SK-N-SH treated with all-trans-retinoic acid at 6 μM for 48 hours (cell line): ENCODE measurements around the gene DIP2C.

Experiments used
- ATAC-seq: fragments of 200-7000 bp; cut with Tn5 transposase; 3 replicates; pipeline ENCODE4 v1.9.1; 2020; ENCODE audit warnings: mild to moderate bottlenecking, moderate library complexity
- ARNTL ChIP-seq: fragments of 450-650 bp; formaldehyde crosslinking; IDR thresholded peaks from 2 replicates; pipeline ENCODE4 v1.5.0; 2020; ENCODE audit warnings: low read depth, mild to moderate bottlenecking, moderate library complexity, borderline replicate concordance
- CREB5 ChIP-seq: fragments of 250-450 bp; sonication (Bioruptor Pico); IDR thresholded peaks from 2 replicates; pipeline ENCODE4 v1.5.1; 2020; ENCODE audit warnings: low read depth, mild to moderate bottlenecking, moderate library complexity
- CSRNP3 ChIP-seq: fragments of 250-450 bp; sonication (Bioruptor Pico); IDR thresholded peaks from 2 replicates; pipeline ENCODE4 v1.5.1; 2021; ENCODE audit warnings: mild to moderate bottlenecking, moderate library complexity
- ESRRG ChIP-seq: fragments of 250-450 bp; sonication (Bioruptor Pico); IDR thresholded peaks from 2 replicates; pipeline ENCODE4 v1.6.1; 2021; ENCODE audit warnings: mild to moderate bottlenecking
- GLIS3 ChIP-seq: fragments of 250-450 bp; sonication (Bioruptor Pico); IDR thresholded peaks from 2 replicates; pipeline ENCODE4 v1.5.0; 2020; ENCODE audit warnings: mild to moderate bottlenecking, moderate library complexity
- ISL1 ChIP-seq: fragments of 250-450 bp; sonication (Bioruptor Pico); IDR thresholded peaks from 2 replicates; pipeline ENCODE4 v2.1.2; 2022; ENCODE audit warnings: mild to moderate bottlenecking, moderate library complexity
- OSR1 ChIP-seq: fragments of 250-450 bp; sonication (Bioruptor Pico); IDR thresholded peaks from 2 replicates; pipeline ENCODE4 v1.8.0; 2022; ENCODE audit warnings: moderate library complexity, mild to moderate bottlenecking, inconsistent platforms
- PATZ1 ChIP-seq: fragments of 250-450 bp; sonication (Bioruptor Pico); IDR thresholded peaks from 2 replicates; pipeline ENCODE4 v1.8.0; 2020; ENCODE audit warnings: mild to moderate bottlenecking, moderate library complexity, borderline replicate concordance
- POU6F1 ChIP-seq: fragments of 250-450 bp; sonication (Bioruptor Pico); IDR thresholded peaks from 2 replicates; pipeline ENCODE4 v1.8.0; 2021; ENCODE audit warnings: low read depth, mild to moderate bottlenecking, moderate library complexity, borderline replicate concordance
- PPARA ChIP-seq: fragments of 250-450 bp; sonication (Bioruptor Pico); IDR thresholded peaks from 2 replicates; pipeline ENCODE4 v1.5.0; 2020; ENCODE audit warnings: mild to moderate bottlenecking, borderline replicate concordance
- SNAI2 ChIP-seq: fragments of 250-450 bp; sonication (Bioruptor Pico); IDR thresholded peaks from 2 replicates; pipeline ENCODE4 v1.5.0; 2020; ENCODE audit warnings: mild to moderate bottlenecking, moderate library complexity
- TCF4 ChIP-seq: fragments of 250-450 bp; sonication (Bioruptor Pico); IDR thresholded peaks from 2 replicates; pipeline ENCODE4 v1.8.0; 2021; ENCODE audit warnings: mild to moderate bottlenecking, moderate library complexity, borderline replicate concordance
- TOX ChIP-seq: fragments of 250-450 bp; sonication (Bioruptor Pico); IDR thresholded peaks from 2 replicates; pipeline ENCODE4 v1.8.0; 2021; ENCODE audit warnings: mild to moderate bottlenecking, moderate library complexity, borderline replicate concordance
- TSHZ2 ChIP-seq: fragments of 250-450 bp; sonication (Bioruptor Pico); IDR thresholded peaks from 2 replicates; pipeline ENCODE4 v1.5.0; 2020; ENCODE audit warnings: mild to moderate bottlenecking, moderate library complexity
- ZFP3 ChIP-seq: fragments of 250-450 bp; sonication (Bioruptor Pico); IDR thresholded peaks from 2 replicates; pipeline ENCODE4 v1.5.0; 2020; ENCODE audit warnings: mild to moderate bottlenecking, moderate library complexity
- ZFP30 ChIP-seq: fragments of 450-650 bp; formaldehyde crosslinking; IDR thresholded peaks from 2 replicates; pipeline ENCODE4 v1.5.0; 2022; ENCODE audit warnings: mild to moderate bottlenecking, moderate library complexity
- ZNF565 ChIP-seq: fragments of 450-650 bp; formaldehyde crosslinking; conservative IDR thresholded peaks from 2 replicates; pipeline ENCODE4 v1.5.0; 2020; ENCODE audit warnings: low read depth, mild to moderate bottlenecking, moderate library complexity
- ZNF70 ChIP-seq: fragments of 450-650 bp; formaldehyde crosslinking; IDR thresholded peaks from 2 replicates; pipeline ENCODE4 v1.5.0; 2020; ENCODE audit warnings: mild to moderate bottlenecking, moderate library complexity
- ZNF8 ChIP-seq: fragments of 450-650 bp; formaldehyde crosslinking; IDR thresholded peaks from 2 replicates; pipeline ENCODE4 v1.5.0; 2020; ENCODE audit warnings: mild to moderate bottlenecking, moderate library complexity

Gene DIP2C

GRCh38 chr10:667602-668143 is 21.8 kb downstream of the DIP2C start:
- no peak for ATAC-seq

GRCh38 chr10:667096-667495 is 22.4 kb downstream of the DIP2C start:
- ATAC-seq, result no peak
- TF ChIP-seq ZFP3 (no peak), ARNTL (CRISPR knock-in tag) (no peak), ZNF565 (CRISPR knock-in tag) (no peak), ZNF8 (CRISPR knock-in tag) (no peak), PATZ1 (CRISPR knock-in tag) (no peak), ISL1 (no peak)

More at GRCh38 chr10:667602-668143, 21.8 kb downstream of the DIP2C start:
- no peak for TF ChIP-seq TOX
- TF ChIP-seq TSHZ2 (CRISPR knock-in tag), result no peak
- TF ChIP-seq PATZ1 (CRISPR knock-in tag), result no peak
- no peak for TF ChIP-seq CREB5 (CRISPR knock-in tag)
- TF ChIP-seq PPARA, result no peak
- TF ChIP-seq SNAI2 (CRISPR knock-in tag), result no peak
- TF ChIP-seq ZFP30, result no peak
- no peak for TF ChIP-seq ARNTL (CRISPR knock-in tag)

- TF ChIP-seq ZNF8 (CRISPR knock-in tag), result no peak
- ATAC-seq, result no peak
These were observed 23.0 kb downstream of the DIP2C start for GRCh38 chr10:666237-667012.

GRCh38 chr10:665579-666091 is 23.8 kb downstream of the DIP2C start:
- no peak for ATAC-seq
- TF ChIP-seq GLIS3, result no peak
- TF ChIP-seq CREB5 (CRISPR knock-in tag), result no peak
- TF ChIP-seq ARNTL (CRISPR knock-in tag), result no peak
- no peak for TF ChIP-seq PATZ1 (CRISPR knock-in tag)
- no peak for TF ChIP-seq POU6F1
- no peak for TF ChIP-seq ZNF565 (CRISPR knock-in tag)
- TF ChIP-seq OSR1 (CRISPR knock-in tag), result no peak
- no peak for TF ChIP-seq ZNF70
- no peak for TF ChIP-seq ISL1
- no peak for TF ChIP-seq TCF4 (CRISPR knock-in tag)
- no peak for TF ChIP-seq CSRNP3 (CRISPR knock-in tag)
- no peak for TF ChIP-seq ESRRG (CRISPR knock-in tag)
- no peak for TF ChIP-seq ZNF8 (CRISPR knock-in tag)
- TF ChIP-seq ZFP3, result no peak
- TF ChIP-seq TOX, result no peak
